A549 (cell line): ENCODE results near the gene RBPJ.

Experiments used
- CTCF ChIP-seq: fragments of >200 bp; sonication (Bioruptor Twin); formaldehyde crosslinking; IDR thresholded peaks from 3 replicates; pipeline ENCODE4 v1.5.1; 2016
- FOSL2 ChIP-seq, 2 experiments: fragments of 450-650 bp in 1 of 2; fragments of >200 bp in 1 of 2; sonication (Bioruptor Twin) in 1 of 2; formaldehyde crosslinking; IDR thresholded peaks; 2 replicates each; pipeline versions ENCODE4 v1.5.0 to v1.6.1; 2016 to 2020; ENCODE audit warnings: mild to moderate bottlenecking in 1 of 2, moderate library complexity in 1 of 2
- ZFP36 ChIP-seq: fragments of 450-650 bp; IDR thresholded peaks from 2 replicates; pipeline ENCODE4 v1.6.1; 2014; ENCODE audit warnings: borderline replicate concordance; ENCODE audit not compliant: partially characterized antibody

GRCh38 chr4:26281881-26282280 is 38.9 kb upstream of the RBPJ start:
- TF ChIP-seq FOSL2 (IDR thresholded peaks at IDR 0.05) (no peak), FOSL2 (CRISPR knock-in tag; IDR thresholded peaks at IDR 0.05) (no peak), CTCF (no peak), ZFP36 (no peak)
